NCI-H1694 treated with DMSO at 0.1 percent for 48 hours (cell line): Measurements from ENCODE around the gene HHIPL1.

Experiments used
- DNase-seq: peaks from one replicate; lab custom pipeline; 2025; lab: John Stamatoyannopoulos, UW

Gene HHIPL1

DNA sequence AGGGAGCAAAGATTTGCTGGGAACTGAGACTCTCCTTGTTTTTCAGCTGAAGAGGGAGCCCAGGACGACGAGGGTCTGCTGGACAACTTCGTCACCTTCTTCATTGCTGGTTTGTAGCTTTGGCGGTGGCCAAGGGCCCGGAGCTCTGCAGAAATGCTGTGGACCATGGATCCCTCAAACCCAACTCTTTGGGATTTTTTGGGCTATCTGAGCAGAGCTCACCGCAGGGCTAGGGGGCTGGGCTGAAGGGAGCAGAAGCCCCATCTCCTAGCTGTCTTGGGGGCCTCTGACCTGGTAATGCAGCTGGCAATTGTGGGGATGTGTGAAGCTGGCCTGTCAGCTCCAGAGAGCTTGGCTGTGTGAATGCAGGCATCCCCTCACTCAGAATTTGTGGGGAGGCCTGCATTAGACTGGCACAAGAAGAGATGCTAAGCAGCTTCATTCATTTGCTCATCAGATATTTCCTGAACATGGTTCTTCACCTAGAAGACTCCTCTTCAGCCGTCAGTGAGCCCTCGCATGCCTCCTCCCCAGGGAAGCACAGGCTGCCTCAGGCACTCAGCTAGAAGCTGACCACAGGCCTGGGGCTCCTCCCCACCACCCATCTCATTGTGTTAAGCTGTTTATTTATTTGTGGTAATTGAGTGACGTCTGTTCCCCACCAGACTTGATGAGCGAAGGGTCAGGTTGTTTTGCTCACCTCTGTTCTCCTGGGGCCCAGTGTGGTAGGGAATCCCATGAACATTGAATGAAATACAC lies 71.3 kb downstream of the HHIPL1 start:
- DNase-seq = no peak

GRCh38 chr14:99716850-99717681 lies 72.1 kb downstream of the HHIPL1 start:
- DNase-seq = no peak

GRCh38 chr14:99717682-99718013 lies 72.7 kb downstream of the HHIPL1 start:
- no peak for DNase-seq

- DNase-seq = no peak
These were observed 73.3 kb downstream of the HHIPL1 start for GRCh38 chr14:99718031-99718810.

- no peak for DNase-seq
These were observed 73.9 kb downstream of the HHIPL1 start for GRCh38 chr14:99718811-99719192.

DNA sequence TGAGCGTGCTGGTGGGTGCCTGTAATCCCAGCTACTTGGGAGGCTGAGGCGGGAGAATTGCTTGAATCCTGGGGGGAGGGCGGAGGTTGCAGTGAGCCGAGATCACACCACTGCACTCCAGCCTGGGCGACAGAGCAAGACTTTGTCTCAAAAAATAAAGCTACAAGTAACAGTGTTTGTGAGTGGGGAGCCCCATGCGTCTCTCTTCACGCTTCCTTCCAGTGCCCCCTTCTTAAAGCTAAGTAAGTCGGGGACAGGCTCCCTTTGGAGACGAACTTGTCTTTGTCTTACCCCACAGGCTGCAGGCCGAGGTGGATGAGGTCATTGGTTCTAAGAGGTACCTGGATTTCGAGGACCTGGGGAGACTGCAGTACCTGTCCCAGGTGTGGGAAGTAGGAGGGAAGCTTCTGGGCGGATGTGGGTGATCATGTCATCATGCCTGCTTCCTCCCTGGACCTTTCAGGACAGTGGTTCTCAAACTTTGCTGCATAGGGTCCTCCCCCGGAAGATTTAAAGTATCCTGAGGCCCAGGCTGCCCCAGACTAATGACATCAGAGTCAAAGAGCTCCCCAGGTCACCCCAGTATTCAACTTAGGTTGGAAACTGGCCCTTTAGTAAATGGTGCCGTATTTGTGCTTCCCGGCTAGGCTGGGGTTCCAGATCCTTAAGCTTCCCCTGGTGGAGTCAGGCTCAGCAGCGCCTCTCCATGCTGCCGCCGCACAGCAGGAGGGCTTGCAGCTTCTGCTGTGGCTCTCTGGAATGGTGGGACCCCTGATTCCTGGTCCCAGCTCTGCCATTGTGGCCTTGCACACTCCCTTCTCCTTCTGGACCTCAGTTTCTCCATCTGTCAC lies 76.2 kb downstream of the HHIPL1 start:
- DNase-seq = no peak

DNA sequence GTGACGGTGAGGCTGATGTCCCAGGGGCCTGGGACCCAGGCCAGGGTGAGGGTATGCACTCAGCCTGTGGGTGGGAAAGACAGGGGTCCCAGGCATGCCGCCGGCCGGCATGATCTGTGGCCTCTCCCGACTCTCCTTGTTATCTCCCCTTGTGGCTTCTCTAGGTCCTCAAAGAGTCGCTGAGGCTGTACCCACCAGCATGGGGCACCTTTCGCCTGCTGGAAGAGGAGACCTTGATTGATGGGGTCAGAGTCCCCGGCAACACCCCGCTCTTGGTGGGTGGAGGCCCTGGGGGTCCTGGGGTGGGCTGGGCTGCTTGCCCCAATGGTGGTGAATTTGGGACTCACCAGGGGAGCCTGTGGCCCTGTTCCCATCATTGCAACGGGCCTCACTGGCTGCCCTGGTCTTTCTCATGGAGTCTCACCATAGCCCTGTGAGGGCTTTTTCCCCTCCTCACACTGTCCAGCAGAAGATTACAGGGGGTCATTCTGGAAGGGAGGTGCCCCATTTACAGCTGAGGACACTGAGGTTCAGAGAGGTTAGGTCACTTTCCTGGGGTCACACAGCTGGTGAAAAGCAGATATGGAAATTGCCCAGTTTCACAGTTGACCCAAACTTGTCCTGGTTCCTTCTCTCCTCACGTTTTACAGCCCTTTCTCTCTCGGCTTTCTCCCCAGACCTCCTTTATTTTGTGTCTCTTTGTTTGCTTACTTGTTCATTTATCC lies 77.0 kb downstream of the HHIPL1 start:
- no peak for DNase-seq

GRCh38 chr14:99722741-99723140 lies 77.8 kb downstream of the HHIPL1 start:
- DNase-seq = no peak

- no peak for DNase-seq
These were observed 79.4 kb downstream of the HHIPL1 start for GRCh38 chr14:99724196-99724891.

- DNase-seq = no peak
These were observed 80.2 kb downstream of the HHIPL1 start for GRCh38 chr14:99724939-99725773.

- DNase-seq = no peak
These were observed 81.0 kb downstream of the HHIPL1 start for GRCh38 chr14:99725774-99726537.

DNA sequence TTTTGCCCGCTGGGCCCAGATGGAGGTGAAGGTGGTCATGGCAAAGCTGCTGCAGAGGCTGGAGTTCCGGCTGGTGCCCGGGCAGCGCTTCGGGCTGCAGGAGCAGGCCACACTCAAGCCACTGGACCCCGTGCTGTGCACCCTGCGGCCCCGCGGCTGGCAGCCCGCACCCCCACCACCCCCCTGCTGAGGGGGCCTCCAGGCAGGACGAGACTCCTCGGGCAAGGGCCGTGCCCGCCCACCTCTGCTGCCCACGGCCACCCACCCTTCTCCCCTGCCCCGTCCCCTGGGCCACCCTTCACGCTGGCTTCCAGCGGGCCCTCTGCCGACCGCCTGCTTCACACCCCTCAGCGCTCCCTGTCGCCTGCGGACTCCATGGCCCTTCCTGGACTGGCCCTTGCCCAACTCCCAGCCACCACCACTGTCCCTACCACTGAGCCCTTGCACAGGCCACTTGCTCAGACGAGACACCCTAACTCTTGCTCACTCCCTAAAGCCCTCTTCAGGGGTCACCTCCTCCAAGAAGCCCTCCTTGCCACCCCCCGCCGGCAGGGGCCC lies 81.7 kb downstream of the HHIPL1 start:
- DNase-seq = no peak

DNA sequence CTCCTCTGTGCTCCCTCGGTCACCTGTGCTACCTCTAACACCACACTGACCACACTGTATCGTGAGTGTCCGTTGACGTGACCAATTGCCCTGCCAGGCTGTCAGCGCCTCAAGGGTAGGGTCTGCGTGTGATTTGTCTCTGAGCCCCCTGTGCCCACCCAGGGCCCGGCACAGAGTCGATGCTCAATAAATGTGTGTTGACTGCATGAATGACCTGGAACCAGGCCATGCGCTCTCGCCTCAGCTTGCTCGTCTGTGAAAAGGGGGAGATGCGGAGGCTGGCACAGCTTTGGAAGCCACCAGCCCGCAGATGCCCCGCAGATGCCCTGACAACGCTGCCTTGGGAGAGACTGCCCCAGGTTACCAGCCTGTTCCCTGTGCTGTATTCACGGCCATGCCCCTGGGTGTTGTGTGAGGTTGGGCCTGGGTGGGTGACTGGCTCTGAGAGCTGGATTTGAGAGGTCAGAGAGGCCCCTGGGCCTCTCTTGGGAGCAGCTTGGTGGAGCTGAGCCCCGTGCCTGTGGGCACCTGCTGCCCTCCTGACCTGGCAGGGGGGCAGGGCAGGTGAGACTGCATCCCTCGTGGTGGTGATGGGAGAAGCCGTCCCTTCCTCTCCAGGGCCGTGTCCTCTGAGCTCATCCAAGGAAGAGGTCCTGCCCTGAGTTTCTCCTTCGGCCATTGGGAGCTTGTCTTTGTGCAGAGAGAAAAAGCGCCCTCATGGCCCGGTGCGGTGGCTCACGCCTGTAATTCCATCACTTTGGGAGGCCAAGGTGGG lies 82.4 kb downstream of the HHIPL1 start:
- DNase-seq = no peak

DNA sequence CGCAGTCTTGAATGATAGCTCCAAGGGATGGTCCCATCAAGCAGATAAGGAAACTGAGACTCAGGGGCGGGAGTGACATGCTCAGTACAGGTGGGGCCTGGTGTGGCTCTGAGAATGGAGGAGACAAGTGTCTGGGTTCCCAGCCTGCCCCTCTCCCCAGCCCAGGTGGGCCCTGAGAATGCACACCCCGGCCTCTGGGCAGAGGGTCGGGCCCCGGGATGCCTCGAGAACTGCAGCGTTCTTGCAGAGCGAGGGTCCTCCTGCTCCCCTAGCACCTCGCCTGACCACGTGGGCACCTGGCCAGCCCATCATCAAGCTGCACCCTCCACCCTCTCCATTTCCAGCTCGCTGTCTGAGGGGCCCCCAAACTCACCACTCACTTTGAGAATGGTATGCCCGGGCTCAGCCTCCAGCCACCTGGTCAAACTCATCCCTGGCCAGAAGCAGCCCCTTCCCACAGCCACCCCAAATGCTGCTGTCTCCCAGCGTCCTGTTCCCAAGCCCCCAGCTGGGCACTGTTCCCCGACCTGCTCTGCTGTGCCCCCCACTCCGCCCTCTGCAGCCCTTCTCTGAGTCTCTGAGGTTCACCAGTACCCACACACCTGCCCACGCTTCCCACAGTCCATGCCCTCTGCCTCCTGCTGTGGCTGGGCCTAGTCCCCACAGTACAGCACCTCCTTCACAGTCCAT lies 83.4 kb downstream of the HHIPL1 start:
- DNase-seq = no peak

DNA sequence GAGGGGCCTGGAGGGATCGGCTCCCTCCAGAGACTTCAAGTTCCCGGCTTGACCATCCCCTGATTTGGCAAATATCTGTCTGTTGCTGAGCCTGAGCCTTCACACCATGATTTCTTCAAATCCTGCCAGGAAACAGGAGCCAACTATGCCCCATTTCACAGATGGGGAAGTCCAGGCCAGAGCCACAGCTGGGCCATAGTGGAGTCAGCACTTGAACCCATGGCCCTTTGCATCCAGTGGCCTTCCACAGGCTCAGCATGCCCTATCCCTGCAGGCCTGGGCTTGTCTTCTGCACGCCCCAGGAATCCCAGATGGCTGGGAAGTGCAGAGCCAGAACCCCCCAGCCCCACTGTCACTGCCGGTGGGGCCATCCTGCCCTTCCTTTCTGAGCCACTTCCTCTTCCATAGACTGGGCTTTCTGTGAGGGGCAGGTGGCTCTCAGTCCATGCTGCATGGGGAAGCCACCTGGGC lies 84.1 kb downstream of the HHIPL1 start:
- DNase-seq = no peak
